Measurements from ENCODE around the gene COA7. TPM values are rescaled to one million over a fixed set of nuclear protein-coding genes. Genes with fewer than 3 reads are reported as not detected.

Gene COA7
- total and polyA plus RNA-seq, 8 donors, result 5.4 to 12.2 (median 7.3) TPM; not detected in 1

- Histone ChIP-seq H3K36me3 (no peaks in the 10 kb centered on the region), H3K9me3 (no peaks in the 10 kb centered on the region), H3K4me3 (no peak overlapping the region), H3K27ac (peak overlapping the region in 2 of 5 donors; percentile 1 to 14), H3K27me3 (no peaks in the 10 kb centered on the region), H3K4me1 (peaks cover 5 to 39% (median 15%) of the 10 kb centered on the region in 4 donors)
- 84 to 86% (median 85%) methylated on average over 18 of the region's 18 CpGs for WGBS, 5 donors
- DNase-seq, result peak in 1 of 2 donors; percentile 47
- TF ChIP-seq CTCF (IDR thresholded peaks at IDR 0.05) (no peak), EP300 (IDR thresholded peaks at IDR 0.05) (no peak), POLR2AphosphoS5 (IDR thresholded peaks at IDR 0.05) (no peak), POLR2A (IDR thresholded peaks at IDR 0.05) (no peak)
- intact Hi-C loops (cut with DNase I; ENCODE audit: low total_unique reads), result no loop called here
These were observed 9.1 kb upstream of the COA7 start for GRCh38 chr1:52706941-52707926.

- peaks cover 5 to 39% (median 16%) of the 10 kb centered on the region in 4 donors for H3K4me1 ChIP-seq
- no peaks in the 10 kb centered on the region for H3K9me3 ChIP-seq
- no peak for TF ChIP-seq CTCF (IDR thresholded peaks at IDR 0.05)
- TF ChIP-seq EP300 (IDR thresholded peaks at IDR 0.05), result no peak
- no peak for TF ChIP-seq POLR2AphosphoS5 (IDR thresholded peaks at IDR 0.05)
- no peak for TF ChIP-seq POLR2A (IDR thresholded peaks at IDR 0.05)
- DNase-seq, result no peak
- no peaks in the 10 kb centered on the region for H3K36me3 ChIP-seq
- no peaks in the 10 kb centered on the region for H3K27me3 ChIP-seq
- WGBS, 5 donors, result 73 to 84% (median 80%) methylated on average over 5 to 6 of the region's 6 CpGs
- H3K27ac ChIP-seq, result no peak overlapping the region
- no peak overlapping the region for H3K4me3 ChIP-seq
- intact Hi-C loops (cut with DNase I; ENCODE audit: low total_unique reads), result no loop called here
These were observed 8.1 kb upstream of the COA7 start for GRCh38 chr1:52706136-52706670.

GRCh38 chr1:52702886-52703787 is 5.0 kb upstream of the COA7 start:
- intact Hi-C loops (cut with DNase I; ENCODE audit: low total_unique reads), result no loop called here
- Histone ChIP-seq H3K9me3 (no peaks in the 10 kb centered on the region), H3K36me3 (no peaks in the 10 kb centered on the region), H3K27me3 (no peaks in the 10 kb centered on the region), H3K4me3 (peak overlapping the region; percentile 47 to 70 (median 54)), H3K4me1 (peaks cover 10 to 42% (median 25%) of the 10 kb centered on the region in 4 donors), H3K27ac (peak overlapping the region; percentile 84 to 94 (median 90))
- DNase-seq, result peak; percentile 90 to 97
- 4 to 7% (median 5%) methylated on average over 30 to 35 of the region's 35 CpGs for WGBS, 5 donors
- no peak for TF ChIP-seq EP300 (IDR thresholded peaks at IDR 0.05)
- TF ChIP-seq POLR2AphosphoS5 (IDR thresholded peaks at IDR 0.05), result peak; percentile 58 to 66 (median 64)

- Histone ChIP-seq H3K27me3 (no peaks in the 10 kb centered on the region), H3K4me1 (peaks cover 4 to 30% (median 21%) of the 10 kb centered on the region in 4 donors), H3K9me3 (no peaks in the 10 kb centered on the region), H3K27ac (no peak overlapping the region), H3K4me3 (no peak overlapping the region), H3K36me3 (peaks cover 13 to 26% (median 24%) of the 10 kb centered on the region in 4 donors)
- 93 to 97% (median 95%) methylated on average over 7 of the region's 7 CpGs for WGBS, 5 donors
- TF ChIP-seq POLR2A (IDR thresholded peaks at IDR 0.05) (no peak), POLR2AphosphoS5 (IDR thresholded peaks at IDR 0.05) (no peak), EP300 (IDR thresholded peaks at IDR 0.05) (no peak), CTCF (IDR thresholded peaks at IDR 0.05) (no peak)
- intact Hi-C loops (cut with DNase I; ENCODE audit: low total_unique reads), result no loop called here
- no peak for DNase-seq
These were observed 2.5 kb downstream of the COA7 start for GRCh38 chr1:52695627-52696026.

Measured in stomach (tissue), 9 donors.